HL-60 (cell line): Measurements from ENCODE around the gene TLR4.

ENCODE experiments used
- DNase-seq, 2 experiments: peaks; one replicate each; pipeline ENCODE4 v3.0.0-alpha.2; 2010 to 2020; ENCODE audit warnings: low read depth in 1 of 2, low spot score in 1 of 2
- H3K27ac ChIP-seq: fragments of 250-450 bp; sonication (Bioruptor Pico); replicated peaks from 2 replicates; pipeline ENCODE4 v1.5.1; 2020; ENCODE audit warnings: mild to moderate bottlenecking, moderate library complexity
- H3K27me3 ChIP-seq: fragments of 250-450 bp; sonication (Bioruptor Pico); 2 replicates; pipeline ENCODE4 v1.5.1; 2021; ENCODE audit warnings: mild to moderate bottlenecking, moderate library complexity; ENCODE audit not compliant: insufficient read depth, poor library complexity, severe bottlenecking
- H3K4me3 ChIP-seq: replicated peaks from 2 replicates; pipeline ENCODE4 v1.5.1; 2011; ENCODE audit warnings: mild to moderate bottlenecking, control low read depth, low read length; ENCODE audit not compliant: insufficient read depth
- GABPA ChIP-seq: IDR thresholded peaks from 2 replicates; pipeline ENCODE4 v1.6.1; 2012; ENCODE audit warnings: low read depth
- POLR2AphosphoS5 ChIP-seq: IDR thresholded peaks from 2 replicates; pipeline ENCODE4 v1.6.1; 2012; ENCODE audit warnings: low read depth
- REST ChIP-seq: IDR thresholded peaks from 2 replicates; pipeline ENCODE4 v1.6.1; 2012; ENCODE audit warnings: low read depth; ENCODE audit not compliant: insufficient replicate concordance
- SPI1 ChIP-seq: IDR thresholded peaks from 2 replicates; pipeline ENCODE4 v1.6.1; 2012; ENCODE audit warnings: low read depth, mild to moderate bottlenecking, borderline replicate concordance
- long read RNA-seq: library from polyadenylated mRNA; unstranded; transcript quantifications from one replicate; pipeline ENCODE4 v2.0.0, GENCODE V29; 2020
- TF ChIP-seq, protein P1 (sequence below): IDR thresholded peaks from one replicate; pipeline ENCODE4 v1.5.1; 2011; ENCODE audit warnings: low read length, control low read depth, inconsistent platforms; ENCODE audit not compliant: insufficient read depth

Gene TLR4
- long read RNA-seq, full-length matches to known transcripts, result 19 of 22 reads
- long read RNA-seq, partial matches to known transcripts, result 0 of 22 reads
- long read RNA-seq, other reads (novel, unspliced or antisense), result 3 of 22 reads

- DNase-seq, result peak; percentile 84 to 89
- Histone ChIP-seq H3K27me3 (no peaks in the 10 kb centered on the region), H3K27ac (peak within 1 kb of the TSS; percentile 79), H3K4me3 (peak within 1 kb of the TSS; percentile 73)
- TF ChIP-seq GABPA (no peak), REST (peak; percentile 10), SPI1 (peak; percentile 95), POLR2AphosphoS5 (peak; percentile 47; the same call in 1 of the 2 replicates)
- TF ChIP-seq, protein P1, sequence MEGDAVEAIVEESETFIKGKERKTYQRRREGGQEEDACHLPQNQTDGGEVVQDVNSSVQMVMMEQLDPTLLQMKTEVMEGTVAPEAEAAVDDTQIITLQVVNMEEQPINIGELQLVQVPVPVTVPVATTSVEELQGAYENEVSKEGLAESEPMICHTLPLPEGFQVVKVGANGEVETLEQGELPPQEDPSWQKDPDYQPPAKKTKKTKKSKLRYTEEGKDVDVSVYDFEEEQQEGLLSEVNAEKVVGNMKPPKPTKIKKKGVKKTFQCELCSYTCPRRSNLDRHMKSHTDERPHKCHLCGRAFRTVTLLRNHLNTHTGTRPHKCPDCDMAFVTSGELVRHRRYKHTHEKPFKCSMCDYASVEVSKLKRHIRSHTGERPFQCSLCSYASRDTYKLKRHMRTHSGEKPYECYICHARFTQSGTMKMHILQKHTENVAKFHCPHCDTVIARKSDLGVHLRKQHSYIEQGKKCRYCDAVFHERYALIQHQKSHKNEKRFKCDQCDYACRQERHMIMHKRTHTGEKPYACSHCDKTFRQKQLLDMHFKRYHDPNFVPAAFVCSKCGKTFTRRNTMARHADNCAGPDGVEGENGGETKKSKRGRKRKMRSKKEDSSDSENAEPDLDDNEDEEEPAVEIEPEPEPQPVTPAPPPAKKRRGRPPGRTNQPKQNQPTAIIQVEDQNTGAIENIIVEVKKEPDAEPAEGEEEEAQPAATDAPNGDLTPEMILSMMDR, result no peak
These were observed at the start of gene TLR4 for GRCh38 chr9:117704024-117704575. TSS of gene TLR4 (plus strand) at chr9:117704403. CDS start at chr9:117704473, 70 bp downstream.

DNA sequence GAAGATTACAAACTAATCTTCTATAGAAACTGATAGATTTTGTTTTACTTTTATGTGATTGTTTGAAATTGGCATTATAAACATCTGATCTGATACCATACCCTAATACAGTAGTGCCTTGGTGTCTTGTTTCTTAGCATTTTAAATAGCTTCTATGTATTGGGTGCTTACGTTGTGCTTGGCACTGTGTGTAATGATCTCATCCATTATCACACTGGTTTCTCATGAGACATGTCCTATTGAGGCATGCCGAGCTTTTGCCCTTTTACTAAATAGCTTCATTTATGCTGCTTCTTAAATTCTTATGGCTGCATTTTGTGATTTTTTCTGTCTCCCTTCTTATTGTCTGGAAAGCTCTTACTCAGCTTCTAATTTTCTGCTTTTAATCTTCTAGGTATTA lies 48.2 kb upstream of the TLR4 start:
- TF ChIP-seq GABPA, result no peak
- TF ChIP-seq, protein P1, result no peak
- TF ChIP-seq REST, result no peak
- no peak for TF ChIP-seq SPI1
- DNase-seq, result no peak
- no peak overlapping the region for H3K27ac ChIP-seq
- H3K4me3 ChIP-seq, result no peak overlapping the region
- no peaks in the 10 kb centered on the region for H3K27me3 ChIP-seq

DNA sequence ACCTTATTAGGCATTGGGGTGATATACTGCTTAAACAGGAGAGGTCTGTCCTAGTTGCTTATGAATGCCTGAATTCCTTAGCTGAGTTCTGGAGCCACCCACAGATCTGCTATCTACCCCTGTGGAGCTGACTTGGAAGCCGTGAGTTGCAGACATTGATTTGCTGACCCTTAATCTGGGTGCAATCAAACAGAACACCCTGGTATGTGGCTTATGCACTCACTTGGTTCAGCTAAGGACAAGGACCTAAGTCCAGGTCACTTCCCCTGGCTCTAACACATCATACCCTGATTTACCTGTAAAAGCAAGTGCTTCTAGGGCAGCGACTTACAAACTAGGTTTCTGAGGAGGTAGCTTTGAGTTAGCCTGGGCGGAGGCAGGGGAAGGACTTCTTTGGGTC lies 41.6 kb upstream of the TLR4 start:
- no peak for TF ChIP-seq GABPA
- TF ChIP-seq, protein P1, result no peak
- no peak for TF ChIP-seq REST
- TF ChIP-seq SPI1, result no peak
- no peak for TF ChIP-seq POLR2AphosphoS5
- Histone ChIP-seq H3K27me3 (no peaks in the 10 kb centered on the region), H3K4me3 (no peak overlapping the region), H3K27ac (no peak overlapping the region)
- no peak for DNase-seq
